ENCODE measurements around the gene CD3E.

The CD3E gene

GRCh38 chr11:118314988-118315411 is 10.5 kb downstream of the CD3E start:
- no peaks in the 10 kb centered on the region for H3K36me3 ChIP-seq (ENCODE audit: control insufficient read depth in 1 of 2, insufficient read depth in 2 of 2, low read depth in 1 of 2, low read length in 2 of 2)
- no peak overlapping the region for H3K4me3 ChIP-seq (ENCODE audit: insufficient read depth in 1 of 2, low read depth in 1 of 2, low read length in 2 of 2)
- no peak overlapping the region for H3K23ac ChIP-seq (ENCODE audit: low read length in 2 of 2)
- H3K14ac ChIP-seq (ENCODE audit: low read length in 2 of 2), result no peak overlapping the region
- no peak overlapping the region for H3K27ac ChIP-seq (ENCODE audit: low read length, poor library complexity, severe bottlenecking)
- H2BK12ac ChIP-seq (ENCODE audit: low read length in 2 of 2), result no peak overlapping the region
- H2BK120ac ChIP-seq (ENCODE audit: low read depth, low read length), result no peak overlapping the region
- no peak for DNase-seq
- H2AK5ac ChIP-seq (ENCODE audit: low read length, severe bottlenecking), result no peak overlapping the region
- H2AFZ ChIP-seq (ENCODE audit: low read depth, low read length), result no peak overlapping the region
- no peaks in the 10 kb centered on the region for H3K79me1 ChIP-seq (replicated peaks; ENCODE audit: low read length, poor library complexity, severe bottlenecking)
- H3K27me3 ChIP-seq (ENCODE audit: control insufficient read depth in 1 of 2, insufficient read depth in 1 of 2, low read length in 2 of 2), result peaks cover 44 to 64% of the 10 kb centered on the region in 2 experiments
- no peak overlapping the region for H4K8ac ChIP-seq (ENCODE audit: low read length)
- H3K18ac ChIP-seq (ENCODE audit: low read depth in 1 of 2, low read length in 2 of 2), result no peak overlapping the region
- no peak overlapping the region for H2BK5ac ChIP-seq (ENCODE audit: low read depth, low read length, poor library complexity, severe bottlenecking)
- WGBS, result 58% methylated on average over 5 of the region's 7 CpGs
- H3K9ac ChIP-seq (ENCODE audit: low read length), result no peak overlapping the region
- peaks cover 4% of the 10 kb centered on the region for H3K4me1 ChIP-seq (ENCODE audit: control insufficient read depth, insufficient read depth, low read depth, low read length)
- H3K4me2 ChIP-seq (ENCODE audit: low read length, poor library complexity, severe bottlenecking), result no peak overlapping the region
- H4K91ac ChIP-seq (ENCODE audit: low read length), result no peak overlapping the region
- H3K4ac ChIP-seq (ENCODE audit: low read depth in 1 of 2, low read length in 2 of 2), result no peak overlapping the region
- H3K9me3 ChIP-seq (ENCODE audit: control insufficient read depth, low read length), result no peaks in the 10 kb centered on the region
- H2BK15ac ChIP-seq (ENCODE audit: low read depth, poor library complexity, severe bottlenecking), result no peak overlapping the region

DNA sequence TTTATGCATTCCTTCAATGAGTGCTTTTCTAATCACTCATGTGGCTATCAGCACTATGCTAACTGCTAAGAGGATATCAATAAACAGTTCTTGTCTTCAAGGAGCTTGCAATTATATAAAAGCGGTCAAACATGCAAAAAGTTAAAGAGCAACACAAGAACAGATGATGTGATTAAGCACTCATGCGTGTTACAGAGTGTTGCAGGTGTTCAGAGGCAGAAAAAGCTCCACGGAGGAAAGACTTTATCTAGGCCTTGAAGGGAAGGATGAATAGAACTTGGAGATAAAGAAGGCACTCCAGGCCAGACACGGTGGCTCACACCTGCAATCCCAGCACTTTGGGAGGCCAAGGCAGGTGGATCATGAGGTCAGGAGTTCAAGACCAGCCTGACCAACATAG is 13.6 kb downstream of the CD3E start:
- H3K4me3 ChIP-seq (ENCODE audit: insufficient read depth in 1 of 2, low read depth in 1 of 2, low read length in 2 of 2), result no peak overlapping the region
- DNase-seq, result no peak
- H3K18ac ChIP-seq (ENCODE audit: low read depth in 1 of 2, low read length in 2 of 2), result no peak overlapping the region
- no peaks in the 10 kb centered on the region for H3K36me3 ChIP-seq (ENCODE audit: control insufficient read depth in 1 of 2, insufficient read depth in 2 of 2, low read depth in 1 of 2, low read length in 2 of 2)
- no peak overlapping the region for H4K8ac ChIP-seq (ENCODE audit: low read length)
- no peak overlapping the region for H2AK5ac ChIP-seq (ENCODE audit: low read length, severe bottlenecking)
- H3K27me3 ChIP-seq (ENCODE audit: control insufficient read depth in 1 of 2, insufficient read depth in 1 of 2, low read length in 2 of 2), result peaks cover 31 to 41% of the 10 kb centered on the region in 2 experiments
- H2BK5ac ChIP-seq (ENCODE audit: low read depth, low read length, poor library complexity, severe bottlenecking), result no peak overlapping the region
- H4K91ac ChIP-seq (ENCODE audit: low read length), result no peak overlapping the region
- no peak overlapping the region for H2BK120ac ChIP-seq (ENCODE audit: low read depth, low read length)
- H2AFZ ChIP-seq (ENCODE audit: low read depth, low read length), result no peak overlapping the region
- no peak overlapping the region for H3K23ac ChIP-seq (ENCODE audit: low read length in 2 of 2)
- no peak overlapping the region for H3K9ac ChIP-seq (ENCODE audit: low read length)
- H3K27ac ChIP-seq (ENCODE audit: low read length, poor library complexity, severe bottlenecking), result no peak overlapping the region
- H3K4ac ChIP-seq (ENCODE audit: low read depth in 1 of 2, low read length in 2 of 2), result no peak overlapping the region
- H2BK12ac ChIP-seq (ENCODE audit: low read length in 2 of 2), result no peak overlapping the region
- H3K14ac ChIP-seq (ENCODE audit: low read length in 2 of 2), result no peak overlapping the region
- H3K4me1 ChIP-seq (ENCODE audit: control insufficient read depth, insufficient read depth, low read depth, low read length), result peaks cover 4% of the 10 kb centered on the region
- no peaks in the 10 kb centered on the region for H3K79me1 ChIP-seq (replicated peaks; ENCODE audit: low read length, poor library complexity, severe bottlenecking)
- H3K9me3 ChIP-seq (ENCODE audit: control insufficient read depth, low read length), result no peaks in the 10 kb centered on the region
- H2BK15ac ChIP-seq (ENCODE audit: low read depth, poor library complexity, severe bottlenecking), result no peak overlapping the region
- WGBS, result 94% methylated on average over 4 of the region's 4 CpGs
- H3K4me2 ChIP-seq (ENCODE audit: low read length, poor library complexity, severe bottlenecking), result no peak overlapping the region

- H3K4me3 ChIP-seq (ENCODE audit: insufficient read depth in 1 of 2, low read depth in 1 of 2, low read length in 2 of 2), result no peak overlapping the region
- no peak overlapping the region for H3K4ac ChIP-seq (ENCODE audit: low read depth in 1 of 2, low read length in 2 of 2)
- H3K23ac ChIP-seq (ENCODE audit: low read length in 2 of 2), result no peak overlapping the region
- H2AK5ac ChIP-seq (ENCODE audit: low read length, severe bottlenecking), result no peak overlapping the region
- H2BK120ac ChIP-seq (ENCODE audit: low read depth, low read length), result no peak overlapping the region
- H3K79me1 ChIP-seq (replicated peaks; ENCODE audit: low read length, poor library complexity, severe bottlenecking), result no peaks in the 10 kb centered on the region
- no peak overlapping the region for H4K8ac ChIP-seq (ENCODE audit: low read length)
- H3K27ac ChIP-seq (ENCODE audit: low read length, poor library complexity, severe bottlenecking), result no peak overlapping the region
- H3K27me3 ChIP-seq (ENCODE audit: control insufficient read depth in 1 of 2, insufficient read depth in 1 of 2, low read length in 2 of 2), result peaks cover 25 to 38% of the 10 kb centered on the region in 2 experiments
- no peak overlapping the region for H2AFZ ChIP-seq (ENCODE audit: low read depth, low read length)
- no peaks in the 10 kb centered on the region for H3K36me3 ChIP-seq (ENCODE audit: control insufficient read depth in 1 of 2, insufficient read depth in 2 of 2, low read depth in 1 of 2, low read length in 2 of 2)
- no peak overlapping the region for H4K91ac ChIP-seq (ENCODE audit: low read length)
- DNase-seq, result no peak
- H3K14ac ChIP-seq (ENCODE audit: low read length in 2 of 2), result no peak overlapping the region
- H2BK5ac ChIP-seq (ENCODE audit: low read depth, low read length, poor library complexity, severe bottlenecking), result no peak overlapping the region
- no peak overlapping the region for H2BK15ac ChIP-seq (ENCODE audit: low read depth, poor library complexity, severe bottlenecking)
- no peak overlapping the region for H3K18ac ChIP-seq (ENCODE audit: low read depth in 1 of 2, low read length in 2 of 2)
- H2BK12ac ChIP-seq (ENCODE audit: low read length in 2 of 2), result peak overlapping the region in 1 of 2 experiments; percentile 15
- H3K4me1 ChIP-seq (ENCODE audit: control insufficient read depth, insufficient read depth, low read depth, low read length), result peaks cover 4% of the 10 kb centered on the region
- H3K9me3 ChIP-seq (ENCODE audit: control insufficient read depth, low read length), result no peaks in the 10 kb centered on the region
- H3K4me2 ChIP-seq (ENCODE audit: low read length, poor library complexity, severe bottlenecking), result no peak overlapping the region
- H3K9ac ChIP-seq (ENCODE audit: low read length), result no peak overlapping the region
- 92% methylated on average over 11 of the region's 11 CpGs for WGBS
Observed at GRCh38 chr11:118318581-118319336, 14.2 kb downstream of the CD3E start.

DNA sequence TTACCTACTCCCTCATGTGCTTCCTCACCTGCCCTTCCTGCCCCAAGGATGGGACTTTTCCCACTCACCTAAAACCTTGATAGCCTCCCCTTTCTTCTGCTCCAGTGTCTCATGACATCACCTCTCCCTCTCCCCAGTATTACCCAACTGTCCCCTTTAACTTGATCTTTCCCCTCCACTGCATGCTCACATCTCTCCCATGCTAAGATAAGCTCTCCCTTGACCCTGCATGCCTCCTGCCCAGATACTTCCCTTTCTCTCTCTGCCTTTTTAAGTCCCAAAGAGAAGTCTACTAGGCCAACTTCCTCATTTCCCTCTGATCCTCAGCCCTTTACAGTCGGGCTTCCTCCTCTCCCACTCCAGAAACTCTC is 14.8 kb downstream of the CD3E start:
- WGBS, result 67% methylated on average over 1 of the region's 1 CpG
- H3K14ac ChIP-seq (ENCODE audit: low read length in 2 of 2), result no peak overlapping the region
- no peak overlapping the region for H2AK5ac ChIP-seq (ENCODE audit: low read length, severe bottlenecking)

More for the DNA sequence above, 14.8 kb downstream of the CD3E start:
- Histone ChIP-seq H3K36me3 (ENCODE audit: control insufficient read depth in 1 of 2, insufficient read depth in 2 of 2, low read depth in 1 of 2, low read length in 2 of 2) (no peaks in the 10 kb centered on the region), H3K27me3 (ENCODE audit: control insufficient read depth in 1 of 2, insufficient read depth in 1 of 2, low read length in 2 of 2) (peaks cover 20 to 33% of the 10 kb centered on the region in 2 experiments), H3K79me1 (replicated peaks; ENCODE audit: low read length, poor library complexity, severe bottlenecking) (no peaks in the 10 kb centered on the region), H2BK5ac (ENCODE audit: low read depth, low read length, poor library complexity, severe bottlenecking) (no peak overlapping the region), H3K4me2 (ENCODE audit: low read length, poor library complexity, severe bottlenecking) (no peak overlapping the region), H2BK120ac (ENCODE audit: low read depth, low read length) (no peak overlapping the region), H4K8ac (ENCODE audit: low read length) (no peak overlapping the region), H2BK12ac (ENCODE audit: low read length in 2 of 2) (no peak overlapping the region), H3K4ac (ENCODE audit: low read depth in 1 of 2, low read length in 2 of 2) (no peak overlapping the region), H3K9me3 (ENCODE audit: control insufficient read depth, low read length) (no peaks in the 10 kb centered on the region), H2BK15ac (ENCODE audit: low read depth, poor library complexity, severe bottlenecking) (no peak overlapping the region), H3K23ac (ENCODE audit: low read length in 2 of 2) (no peak overlapping the region), H3K4me3 (ENCODE audit: insufficient read depth in 1 of 2, low read depth in 1 of 2, low read length in 2 of 2) (no peak overlapping the region), H3K27ac (ENCODE audit: low read length, poor library complexity, severe bottlenecking) (no peak overlapping the region), H3K4me1 (ENCODE audit: control insufficient read depth, insufficient read depth, low read depth, low read length) (peaks cover 4% of the 10 kb centered on the region), H4K91ac (ENCODE audit: low read length) (no peak overlapping the region), H2AFZ (ENCODE audit: low read depth, low read length) (no peak overlapping the region), H3K18ac (ENCODE audit: low read depth in 1 of 2, low read length in 2 of 2) (no peak overlapping the region), H3K9ac (ENCODE audit: low read length) (no peak overlapping the region)
- DNase-seq, result no peak
